Measurements from ENCODE around the gene CIITA. TPM values are rescaled to one million over a fixed set of nuclear protein-coding genes. Genes with fewer than 3 reads are reported as not detected.

Gene CIITA
- polyA plus RNA-seq, 3 donors: 2.9 to 12.1 (median 7.6) TPM

- WGBS, 3 donors: 83 to 88% (median 86%) methylated on average over 4 of the region's 4 CpGs
- no peak overlapping the region for H3K27ac ChIP-seq (ENCODE audit: low read depth, low read length)
Measured at GRCh38 chr16:10981697-10982216, 104.8 kb downstream of the CIITA start.

DNA sequence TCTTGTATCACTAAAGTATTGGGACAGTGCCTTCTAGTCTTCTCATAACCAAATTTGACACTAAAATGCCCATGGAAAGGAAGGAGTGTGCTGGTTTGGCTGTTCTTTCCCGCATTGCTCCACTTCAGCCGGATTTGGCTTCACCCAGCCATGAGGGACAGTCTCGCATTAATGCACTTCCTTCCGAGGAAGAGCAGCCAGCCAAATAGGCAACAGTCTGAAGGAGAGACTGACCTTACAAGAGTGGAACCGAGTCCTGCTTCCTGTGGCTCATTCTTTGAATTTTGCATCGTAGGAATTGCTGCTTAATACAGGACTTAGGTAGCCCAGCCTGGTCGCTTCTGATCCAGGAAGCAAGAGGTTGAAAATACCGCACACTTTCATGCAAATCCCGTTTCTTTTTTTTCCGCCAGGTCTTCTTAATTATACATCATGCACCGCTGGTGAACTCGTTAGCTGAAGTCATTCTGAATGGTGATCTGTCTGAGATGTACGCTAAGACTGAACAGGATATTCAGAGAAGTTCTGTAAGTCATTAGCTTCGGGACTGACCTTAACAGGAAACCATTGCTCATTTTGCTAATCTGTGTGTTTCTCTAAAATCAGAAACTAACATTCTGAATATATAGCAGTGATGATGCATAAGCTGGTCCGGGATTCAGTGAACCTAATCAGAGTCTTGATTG, 105.6 kb downstream of the CIITA start:
- H3K27ac ChIP-seq (ENCODE audit: low read depth, low read length): no peak overlapping the region
- 59 to 84% (median 67%) methylated on average over 15 of the region's 15 CpGs for WGBS, 3 donors

DNA sequence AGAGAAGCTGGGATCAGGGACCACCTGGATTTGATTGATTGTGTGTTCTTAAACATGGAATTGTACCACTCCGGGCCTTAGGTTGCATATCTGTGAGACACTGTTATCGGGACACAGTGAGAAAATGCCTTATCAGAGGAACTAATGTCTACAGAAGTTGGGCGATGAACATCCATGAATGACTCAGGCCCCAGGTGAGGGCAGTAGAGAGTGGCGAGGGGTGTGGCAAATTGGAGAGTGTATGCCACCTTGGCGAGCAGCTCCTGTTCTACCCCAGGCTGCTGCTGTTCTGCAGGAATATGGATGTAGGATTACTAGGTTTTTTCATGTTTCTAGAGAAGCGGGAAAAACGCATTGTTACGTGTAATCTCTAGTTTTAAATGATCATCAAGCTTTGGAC, 106.2 kb downstream of the CIITA start:
- no peak overlapping the region for H3K27ac ChIP-seq (ENCODE audit: low read depth, low read length)

DNA sequence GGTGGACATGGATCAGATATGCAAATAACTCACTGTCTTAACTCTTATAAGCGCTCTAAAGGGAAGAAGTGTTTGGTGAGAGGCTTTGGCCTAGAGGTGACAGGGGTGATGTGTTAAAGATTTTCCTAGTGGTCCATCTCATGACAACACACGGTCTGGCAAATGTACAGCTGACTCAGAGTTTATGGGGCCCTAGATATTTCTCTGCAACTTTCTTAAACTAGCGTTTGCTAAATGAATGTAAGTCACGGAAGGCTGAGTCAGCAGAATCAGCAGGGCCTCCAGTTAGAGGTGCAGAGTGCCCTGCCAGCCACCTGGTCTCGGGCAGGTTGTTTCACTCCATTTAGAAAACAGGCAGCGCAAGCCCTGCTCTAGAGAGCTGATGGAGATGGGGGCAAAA, 107.5 kb downstream of the CIITA start:
- 68 to 88% (median 81%) methylated on average over 6 of the region's 6 CpGs for whole genome bisulfite sequencing, 3 donors

More for the DNA sequence above, 106.2 kb downstream of the CIITA start:
- 79 to 95% (median 94%) methylated on average over 8 of the region's 8 CpGs for WGBS, 3 donors

More for the DNA sequence above, 107.5 kb downstream of the CIITA start:
- H3K27ac ChIP-seq (ENCODE audit: low read depth, low read length): no peak overlapping the region

Other genes starting within 250 kb of the CIITA start
- gene TEKT5, start 182.3 kb upstream of the CIITA start, polyA plus RNA-seq: under 1 TPM in 2 of 3 donors, not detected in 1; 0.10 to 0.28 TPM
- 10 to 100 TPM; 26.9 to 31.1 (median 31.0) TPM for gene NUBP1, start 133.4 kb upstream of the CIITA start, polyA plus RNA-seq
- gene TVP23A, start 58.4 kb upstream of the CIITA start, polyA plus RNA-seq: under 1 TPM; 0.06 to 0.56 (median 0.49) TPM
- gene DEXI, start 65.3 kb downstream of the CIITA start, polyA plus RNA-seq: 10 to 100 TPM; 26.2 to 45.1 (median 44.9) TPM
- 10 to 100 TPM in 1 of 3 donors, 1 to 10 TPM in 2; 4.9 to 10.9 (median 7.9) TPM for gene CLEC16A, start 67.4 kb downstream of the CIITA start, polyA plus RNA-seq